ENCODE measurements around the gene RAD51B.

The RAD51B gene

DNA sequence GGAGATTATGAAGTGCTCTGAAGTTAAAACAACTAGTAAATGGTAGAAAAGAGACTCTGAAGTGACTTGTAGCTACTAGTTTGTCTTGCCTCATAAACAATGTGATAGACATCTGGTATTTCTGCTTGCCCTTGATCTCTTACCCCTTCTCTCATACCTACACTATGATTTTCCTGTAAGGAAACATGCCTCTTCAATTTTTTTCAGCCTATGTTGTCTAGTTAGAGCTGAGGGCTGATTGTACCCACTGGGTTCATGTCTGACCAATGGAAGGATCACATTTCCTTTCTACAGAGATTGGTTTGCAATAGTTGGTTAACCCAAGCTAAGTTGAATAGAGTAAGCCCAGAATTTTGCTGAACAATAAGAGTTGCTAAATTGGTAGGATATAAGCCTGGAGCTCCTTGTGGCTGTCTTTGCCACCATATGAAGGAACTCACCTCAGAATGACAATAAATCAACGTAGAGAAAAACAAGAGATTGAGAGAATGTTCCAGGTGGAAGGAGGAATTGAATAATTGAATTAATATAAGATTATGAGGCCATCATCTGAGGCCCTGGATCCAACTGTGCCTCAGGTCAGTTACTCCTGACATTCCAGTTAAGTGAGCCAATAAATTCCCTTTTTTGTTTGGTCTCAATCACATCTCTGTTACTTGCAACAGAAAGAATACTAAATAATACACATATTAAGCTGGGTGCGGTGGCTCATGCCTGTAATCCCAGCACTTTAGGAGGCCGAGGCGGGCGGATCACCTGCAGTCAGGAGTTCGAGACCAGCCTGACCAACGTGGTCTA lies 626.9 kb downstream of the RAD51B start:
- Histone ChIP-seq H3K4me3 (replicated peaks; ENCODE audit: insufficient read depth, low read length) (no peak overlapping the region), H3K27ac (replicated peaks) (no peak overlapping the region), H3K27me3 (ENCODE audit: insufficient read depth, poor library complexity, severe bottlenecking) (no peaks in the 10 kb centered on the region)
- DNase-seq (ENCODE audit: low read depth in 1 of 2, low spot score in 1 of 2), result no peak
- no peak for TF ChIP-seq SPI1 (IDR thresholded peaks at IDR 0.05; ENCODE audit: borderline replicate concordance, low read depth)
- no peak for TF ChIP-seq REST (IDR thresholded peaks at IDR 0.05; ENCODE audit: insufficient replicate concordance, low read depth)
- no peak for TF ChIP-seq GABPA (IDR thresholded peaks at IDR 0.05; ENCODE audit: low read depth)
- no peak for TF ChIP-seq POLR2AphosphoS5 (IDR thresholded peaks at IDR 0.05; ENCODE audit: low read depth)
- TF ChIP-seq, protein P1, sequence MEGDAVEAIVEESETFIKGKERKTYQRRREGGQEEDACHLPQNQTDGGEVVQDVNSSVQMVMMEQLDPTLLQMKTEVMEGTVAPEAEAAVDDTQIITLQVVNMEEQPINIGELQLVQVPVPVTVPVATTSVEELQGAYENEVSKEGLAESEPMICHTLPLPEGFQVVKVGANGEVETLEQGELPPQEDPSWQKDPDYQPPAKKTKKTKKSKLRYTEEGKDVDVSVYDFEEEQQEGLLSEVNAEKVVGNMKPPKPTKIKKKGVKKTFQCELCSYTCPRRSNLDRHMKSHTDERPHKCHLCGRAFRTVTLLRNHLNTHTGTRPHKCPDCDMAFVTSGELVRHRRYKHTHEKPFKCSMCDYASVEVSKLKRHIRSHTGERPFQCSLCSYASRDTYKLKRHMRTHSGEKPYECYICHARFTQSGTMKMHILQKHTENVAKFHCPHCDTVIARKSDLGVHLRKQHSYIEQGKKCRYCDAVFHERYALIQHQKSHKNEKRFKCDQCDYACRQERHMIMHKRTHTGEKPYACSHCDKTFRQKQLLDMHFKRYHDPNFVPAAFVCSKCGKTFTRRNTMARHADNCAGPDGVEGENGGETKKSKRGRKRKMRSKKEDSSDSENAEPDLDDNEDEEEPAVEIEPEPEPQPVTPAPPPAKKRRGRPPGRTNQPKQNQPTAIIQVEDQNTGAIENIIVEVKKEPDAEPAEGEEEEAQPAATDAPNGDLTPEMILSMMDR (IDR thresholded peaks at IDR 0.05; ENCODE audit: insufficient read depth, low read length), result no peak

DNA sequence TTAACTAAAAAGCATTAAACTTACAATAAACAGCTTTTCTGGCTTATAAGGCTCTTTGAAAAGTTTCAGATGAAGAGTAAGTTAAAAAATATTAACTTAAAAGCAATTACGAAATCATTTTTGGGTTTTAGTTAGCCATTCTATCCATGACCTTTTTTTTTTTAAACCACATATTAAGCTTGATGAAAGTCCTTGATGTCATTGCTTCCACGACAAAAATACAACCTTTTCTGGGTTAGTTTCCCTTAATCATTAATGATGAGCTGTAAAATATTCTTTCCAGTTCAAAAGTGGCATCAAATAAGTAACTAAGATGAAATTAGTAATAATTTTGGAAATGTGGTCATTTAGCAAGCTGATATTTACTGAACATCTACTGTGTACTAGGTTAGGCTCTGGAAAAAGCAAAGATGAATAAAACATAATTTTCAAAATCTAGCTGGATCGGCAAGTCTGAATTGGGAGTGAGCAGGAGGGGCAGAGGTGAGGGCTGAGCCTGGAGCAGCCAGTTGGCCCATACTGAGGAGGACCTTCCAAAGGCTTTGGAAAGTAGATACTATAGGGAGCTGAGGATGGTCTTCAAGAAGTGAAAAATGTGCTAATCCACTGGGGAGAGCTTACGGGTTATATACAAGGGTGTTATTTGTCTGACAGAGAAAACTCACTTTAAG lies 628.1 kb downstream of the RAD51B start:
- H3K4me3 ChIP-seq (replicated peaks; ENCODE audit: insufficient read depth, low read length), result no peak overlapping the region
- H3K27me3 ChIP-seq (ENCODE audit: insufficient read depth, poor library complexity, severe bottlenecking), result no peaks in the 10 kb centered on the region
- H3K27ac ChIP-seq (replicated peaks), result no peak overlapping the region
- no peak for DNase-seq (ENCODE audit: low read depth in 1 of 2, low spot score in 1 of 2)
- TF ChIP-seq, protein P1 (IDR thresholded peaks at IDR 0.05; ENCODE audit: insufficient read depth, low read length), result no peak
- TF ChIP-seq REST (IDR thresholded peaks at IDR 0.05; ENCODE audit: insufficient replicate concordance, low read depth) (no peak), POLR2AphosphoS5 (IDR thresholded peaks at IDR 0.05; ENCODE audit: low read depth) (no peak), SPI1 (IDR thresholded peaks at IDR 0.05; ENCODE audit: borderline replicate concordance, low read depth) (no peak), GABPA (IDR thresholded peaks at IDR 0.05; ENCODE audit: low read depth) (no peak)

DNA sequence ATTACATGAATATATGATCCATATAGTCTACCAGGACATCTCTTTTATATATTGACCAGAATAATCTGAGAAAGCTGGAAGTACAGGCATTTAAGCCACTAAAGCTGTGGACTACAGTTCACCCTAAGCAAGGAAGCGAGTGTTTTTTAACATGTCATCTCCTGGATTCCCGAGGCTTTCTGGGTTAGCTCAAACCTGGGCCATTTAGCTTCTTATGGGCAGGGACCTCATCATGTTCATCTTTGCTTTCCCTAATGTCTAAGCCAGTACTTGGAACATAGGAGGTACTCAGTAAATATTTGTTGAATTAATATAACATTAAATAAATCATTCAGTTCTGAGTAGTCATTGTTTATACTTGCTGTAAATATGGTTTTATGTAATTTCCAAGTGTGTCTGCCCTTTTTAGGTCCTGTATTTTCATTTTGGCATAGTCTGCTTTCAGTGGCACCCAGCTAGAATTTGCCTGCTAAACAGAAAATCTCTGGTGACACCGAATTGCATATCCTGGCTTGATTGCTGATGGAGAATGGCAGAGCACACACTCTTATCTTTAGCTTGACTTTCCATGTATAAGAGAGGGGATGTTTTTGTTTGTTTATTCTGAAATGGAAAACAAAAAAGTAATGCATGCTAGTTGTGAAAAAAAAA lies 628.8 kb downstream of the RAD51B start:
- no peak overlapping the region for H3K27ac ChIP-seq (replicated peaks)
- no peak for DNase-seq (ENCODE audit: low read depth in 1 of 2, low spot score in 1 of 2)
- TF ChIP-seq SPI1 (IDR thresholded peaks at IDR 0.05; ENCODE audit: borderline replicate concordance, low read depth), result no peak

GRCh38 chr14:68449561-68450181 lies 630.1 kb downstream of the RAD51B start:
- TF ChIP-seq SPI1 (IDR thresholded peaks at IDR 0.05; ENCODE audit: borderline replicate concordance, low read depth) (no peak), GABPA (IDR thresholded peaks at IDR 0.05; ENCODE audit: low read depth) (no peak)
- DNase-seq (ENCODE audit: low read depth in 1 of 2, low spot score in 1 of 2), result no peak
- Histone ChIP-seq H3K27me3 (ENCODE audit: insufficient read depth, poor library complexity, severe bottlenecking) (no peaks in the 10 kb centered on the region), H3K4me3 (replicated peaks; ENCODE audit: insufficient read depth, low read length) (no peak overlapping the region), H3K27ac (replicated peaks) (no peak overlapping the region)

More for the DNA sequence above, 628.8 kb downstream of the RAD51B start:
- Histone ChIP-seq H3K4me3 (replicated peaks; ENCODE audit: insufficient read depth, low read length) (no peak overlapping the region), H3K27me3 (ENCODE audit: insufficient read depth, poor library complexity, severe bottlenecking) (no peaks in the 10 kb centered on the region)

All from HL-60 (cell line).